ENCODE data around the gene CLDND2. TPM values are rescaled to one million over a fixed set of nuclear protein-coding genes. Genes with fewer than 3 reads are reported as not detected.
A peak's percentile ranks its signal among the peaks of the same experiment; 100 is the strongest.

The CLDND2 gene
- total and polyA plus RNA-seq, 10 of the 15 experiments (the other 5 are each of a cell fraction or from before 2014, with no cell fraction given): 0.24 to 7.1 (median 1.8) TPM; not detected in 1

GRCh38 chr19:51365965-51366388 lies 2.8 kb downstream of the CLDND2 start, which contains the start of gene ETFB (continued):
- TF ChIP-seq SKIL (IDR thresholded peaks at IDR 0.05; ENCODE audit: low read depth, poor library complexity, severe bottlenecking): peak; percentile 24
- peak; percentile 58; the same call in 1 of the 2 replicates for TF ChIP-seq SMARCA5 (IDR thresholded peaks at IDR 0.05)
- peak; percentile 80 for TF ChIP-seq NR2C1 (IDR thresholded peaks at IDR 0.05)

GRCh38 chr19:51365211-51365964 lies 3.4 kb downstream of the CLDND2 start:
- ChIA-PET SMC1A (ENCODE audit: uncharacterized antibody, unreplicated experiment) (interaction anchor here (0.9 to 1.4 kb wide), 5 partner anchors 13 to 42 kb away, joined by 3 to 9 read pairs (median 4); no protein-coding TSS in a partner anchor), CTCF (interaction anchor here (0.5 to 1.6 kb wide), 10 partner anchors 9 to 72 kb away, joined by 3 to 15 read pairs (median 5); no protein-coding TSS in a partner anchor), RAD21 (ENCODE audit: unreplicated experiment) (interaction anchor here (0.8 to 2.2 kb wide), 4 partner anchors 12 to 52 kb away, joined by 3 to 23 read pairs (median 4); partner anchors contain the start of gene SIGLEC10), POLR2A (interaction anchor here (0.6 to 2.5 kb wide), 8 partner anchors 9 to 339 kb away, joined by 3 to 26 read pairs (median 3); no protein-coding TSS in a partner anchor)
- no TSS peak for BruUV-seq (replicated peaks)
- in situ Hi-C loops (cut with MboI): loop anchor here (10.0 to 25.0 kb wide), 2 partner anchors 551 to 1028 kb away; partner anchors contain the start of gene KCNC3
- peak overlapping the region; percentile 85 for H3K4me3 ChIP-seq
- peak; percentile 84 for FAIRE-seq
- ATAC-seq: peak; percentile 8
- H3K4me2 ChIP-seq (ENCODE audit: control insufficient read depth, insufficient read depth): peak overlapping the region; percentile 94
- intact Hi-C loops (cut with micrococcal nuclease; ENCODE audit: unreplicated experiment): no loop called here
- peak overlapping the region; percentile 92 for H3K9ac ChIP-seq (ENCODE audit: control insufficient read depth, insufficient read depth, low read length)
- peak overlapping the region; percentile 76 for H2AFZ ChIP-seq (ENCODE audit: control insufficient read depth, low read depth, low read length)
- H3K27me3 ChIP-seq (replicated peaks in 1 of 2; ENCODE audit: control insufficient read depth in 2 of 2, insufficient read depth in 2 of 2, low read length in 1 of 2): no peaks in the 10 kb centered on the region
- H3K4me1 ChIP-seq (ENCODE audit: control insufficient read depth, insufficient read depth, low read length): peaks cover 9% of the 10 kb centered on the region
- no peaks in the 10 kb centered on the region for H3K36me3 ChIP-seq (ENCODE audit: control insufficient read depth in 2 of 2, insufficient read depth in 2 of 2, low read length in 1 of 2)
- H3K79me2 ChIP-seq (ENCODE audit: control insufficient read depth, insufficient read depth, low read length): peaks cover 18% of the 10 kb centered on the region
- H3K9me3 ChIP-seq (replicated peaks; ENCODE audit: control insufficient read depth, insufficient read depth, low read length): no peaks in the 10 kb centered on the region
- H3K27ac ChIP-seq (ENCODE audit: control insufficient read depth, insufficient read depth): peak overlapping the region; percentile 92
- no peak for DNase-seq (ENCODE audit: low read depth, low spot score)
- 44% methylated on average over 10 of the region's 10 CpGs for WGBS (ENCODE audit: insufficient coverage, insufficient replicate concordance, low lambda C conversion rate, missing lambda C conversion rate)
- no peaks in the 10 kb centered on the region for H4K20me1 ChIP-seq (ENCODE audit: control insufficient read depth, insufficient read depth)
- TF ChIP-seq BACH1 (IDR thresholded peaks at IDR 0.05; ENCODE audit: borderline replicate concordance) (no peak), RCOR1 (conservative IDR thresholded peaks at IDR 0.05; ENCODE audit: low read depth, low read length) (no peak), ZZZ3 (IDR thresholded peaks at IDR 0.05; ENCODE audit: control insufficient read depth, insufficient read length, low read depth) (no peak), CTCF (IDR thresholded peaks at IDR 0.05 in 2 of 3, conservative IDR thresholded peaks at IDR 0.05 in 1 of 3; ENCODE audit: control insufficient read depth in 2 of 3, extremely low read depth in 1 of 3, insufficient read depth in 1 of 3, low read depth in 3 of 3, low read length in 3 of 3) (peak in 1 of 3 experiments; percentile 9; a peak in 1 of 6 replicates), FOXK2 (IDR thresholded peaks at IDR 0.05) (no peak), POLR2A (IDR thresholded peaks at IDR 0.05; ENCODE audit: low read depth, low read length) (no peak), HCFC1 (IDR thresholded peaks at IDR 0.05; ENCODE audit: low read length) (no peak), ATF2 (IDR thresholded peaks at IDR 0.05; ENCODE audit: low read length) (no peak), CHD4 (IDR thresholded peaks at IDR 0.05) (no peak), YBX1 (IDR thresholded peaks at IDR 0.05) (no peak), FOS (IDR thresholded peaks at IDR 0.05; ENCODE audit: borderline replicate concordance, extremely low read depth, insufficient read length) (no peak), ASH2L (IDR thresholded peaks at IDR 0.05; ENCODE audit: borderline replicate concordance, low read depth) (no peak), RB1 (IDR thresholded peaks at IDR 0.05; ENCODE audit: borderline replicate concordance) (no peak), IKZF2 (IDR thresholded peaks at IDR 0.05) (no peak)
